Osteoblast (primary cell): ENCODE measurements around the gene KCNQ1. TPM values are rescaled to one million over a fixed set of nuclear protein-coding genes. Genes with fewer than 3 reads are reported as not detected.

ENCODE experiments used
- DNase-seq: peaks from one replicate; pipeline ENCODE4 v3.0.0; 2011; ENCODE audit warnings: low spot score, mixed read lengths; ENCODE audit not compliant: insufficient read length; ENCODE audit errors: missing footprints
- H2AFZ ChIP-seq: 2 replicates; pipeline ENCODE4 v1.6.0; 2011; ENCODE audit warnings: mild to moderate bottlenecking, low read length
- H3K27ac ChIP-seq: 2 replicates; pipeline ENCODE4 v1.5.1; 2011; ENCODE audit warnings: mild to moderate bottlenecking, low read depth, low read length, moderate library complexity
- H3K27me3 ChIP-seq: 2 replicates; pipeline ENCODE4 v1.6.0; 2012; ENCODE audit warnings: mild to moderate bottlenecking, control low read depth, inconsistent platforms, low read length, moderate library complexity; ENCODE audit not compliant: insufficient read depth
- H3K36me3 ChIP-seq: 2 replicates; pipeline ENCODE4 v1.5.1; 2011; ENCODE audit warnings: mild to moderate bottlenecking, low read length, control low read depth, moderate library complexity; ENCODE audit not compliant: insufficient read depth
- H3K4me1 ChIP-seq: 2 replicates; pipeline ENCODE4 v1.5.1; 2011; ENCODE audit warnings: mild to moderate bottlenecking, low read length, control low read depth, moderate library complexity; ENCODE audit not compliant: insufficient read depth
- H3K4me2 ChIP-seq: 2 replicates; pipeline ENCODE4 v1.6.0; 2011; ENCODE audit warnings: mild to moderate bottlenecking, low read length; ENCODE audit not compliant: insufficient read depth
- H3K4me3 ChIP-seq: fragments of 200-600 bp; sonication (generic); 3 replicates; pipeline ENCODE4 v1.5.1; 2012; ENCODE audit warnings: mild to moderate bottlenecking, low read length, inconsistent platforms; ENCODE audit not compliant: insufficient read depth
- H3K79me2 ChIP-seq: 2 replicates; pipeline ENCODE4 v1.6.0; 2012; ENCODE audit warnings: mild to moderate bottlenecking, low read length, control low read depth, inconsistent platforms; ENCODE audit not compliant: insufficient read depth
- H3K9me3 ChIP-seq: 2 replicates; pipeline ENCODE4 v1.5.1; 2011; ENCODE audit warnings: low read depth, low read length, control low read depth
- H4K20me1 ChIP-seq: 2 replicates; pipeline ENCODE4 v1.6.0; 2012; ENCODE audit warnings: mild to moderate bottlenecking, low read length, control low read depth; ENCODE audit not compliant: insufficient read depth
- total RNA-seq: library from RNA; depleted of rRNA; stranded (reverse); fragments of >200 nt; gene quantifications from 2 replicates; pipeline ENCODE4 v1.2.3, GENCODE V29; 2012
- TF ChIP-seq, protein P1 (sequence below): IDR thresholded peaks from 2 replicates; pipeline ENCODE4 v1.5.1; 2011; ENCODE audit warnings: mild to moderate bottlenecking, low read depth, low read length, moderate library complexity; ENCODE audit errors: extremely low read depth

Gene KCNQ1
- total RNA-seq, 1 donor, result not detected

DNA sequence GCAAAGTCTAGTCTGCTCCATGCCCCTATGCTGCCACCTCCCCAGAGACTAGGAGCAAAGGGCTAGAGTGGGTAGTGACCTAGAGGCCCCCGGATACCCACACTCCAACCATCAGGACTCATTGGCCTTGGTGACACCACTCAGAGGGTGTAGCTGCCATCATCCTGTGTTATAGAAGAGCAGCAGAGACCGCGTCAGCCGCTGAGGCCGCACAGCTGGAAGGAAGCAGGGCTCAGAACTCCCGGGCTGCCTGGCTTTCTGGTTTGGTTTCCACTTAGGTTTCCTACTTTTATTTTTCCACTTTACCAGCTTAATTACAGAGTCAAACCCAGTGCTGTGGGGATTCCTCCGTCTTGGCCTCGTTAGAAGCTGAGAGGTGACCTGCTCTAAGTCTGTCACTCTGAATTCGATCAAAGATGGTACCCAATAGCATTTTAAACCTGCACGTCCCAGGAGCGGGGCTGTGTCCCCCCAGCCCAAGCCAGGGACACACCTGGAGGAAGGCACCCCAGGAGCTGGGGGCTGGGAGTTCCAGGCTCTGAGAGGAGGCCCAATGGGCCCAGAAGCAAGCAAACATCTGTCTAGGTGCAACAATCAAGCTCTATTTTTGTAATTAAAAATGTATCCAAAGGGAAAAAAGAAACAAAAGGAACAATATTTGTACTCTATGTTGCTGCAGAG, 442.8 kb downstream of the KCNQ1 start:
- H3K36me3 ChIP-seq, result no peaks in the 10 kb centered on the region
- H3K4me3 ChIP-seq, result no peak overlapping the region
- H3K27me3 ChIP-seq, result peaks cover 34% of the 10 kb centered on the region
- no peaks in the 10 kb centered on the region for H4K20me1 ChIP-seq
- H3K27ac ChIP-seq, result no peak overlapping the region
- peaks cover 11% of the 10 kb centered on the region for H3K4me1 ChIP-seq
- H3K9me3 ChIP-seq, result no peaks in the 10 kb centered on the region
- TF ChIP-seq, protein P1, sequence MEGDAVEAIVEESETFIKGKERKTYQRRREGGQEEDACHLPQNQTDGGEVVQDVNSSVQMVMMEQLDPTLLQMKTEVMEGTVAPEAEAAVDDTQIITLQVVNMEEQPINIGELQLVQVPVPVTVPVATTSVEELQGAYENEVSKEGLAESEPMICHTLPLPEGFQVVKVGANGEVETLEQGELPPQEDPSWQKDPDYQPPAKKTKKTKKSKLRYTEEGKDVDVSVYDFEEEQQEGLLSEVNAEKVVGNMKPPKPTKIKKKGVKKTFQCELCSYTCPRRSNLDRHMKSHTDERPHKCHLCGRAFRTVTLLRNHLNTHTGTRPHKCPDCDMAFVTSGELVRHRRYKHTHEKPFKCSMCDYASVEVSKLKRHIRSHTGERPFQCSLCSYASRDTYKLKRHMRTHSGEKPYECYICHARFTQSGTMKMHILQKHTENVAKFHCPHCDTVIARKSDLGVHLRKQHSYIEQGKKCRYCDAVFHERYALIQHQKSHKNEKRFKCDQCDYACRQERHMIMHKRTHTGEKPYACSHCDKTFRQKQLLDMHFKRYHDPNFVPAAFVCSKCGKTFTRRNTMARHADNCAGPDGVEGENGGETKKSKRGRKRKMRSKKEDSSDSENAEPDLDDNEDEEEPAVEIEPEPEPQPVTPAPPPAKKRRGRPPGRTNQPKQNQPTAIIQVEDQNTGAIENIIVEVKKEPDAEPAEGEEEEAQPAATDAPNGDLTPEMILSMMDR, result no peak
- H3K79me2 ChIP-seq, result no peaks in the 10 kb centered on the region
- no peak overlapping the region for H2AFZ ChIP-seq
- no peak for DNase-seq
- H3K4me2 ChIP-seq, result no peak overlapping the region

DNA sequence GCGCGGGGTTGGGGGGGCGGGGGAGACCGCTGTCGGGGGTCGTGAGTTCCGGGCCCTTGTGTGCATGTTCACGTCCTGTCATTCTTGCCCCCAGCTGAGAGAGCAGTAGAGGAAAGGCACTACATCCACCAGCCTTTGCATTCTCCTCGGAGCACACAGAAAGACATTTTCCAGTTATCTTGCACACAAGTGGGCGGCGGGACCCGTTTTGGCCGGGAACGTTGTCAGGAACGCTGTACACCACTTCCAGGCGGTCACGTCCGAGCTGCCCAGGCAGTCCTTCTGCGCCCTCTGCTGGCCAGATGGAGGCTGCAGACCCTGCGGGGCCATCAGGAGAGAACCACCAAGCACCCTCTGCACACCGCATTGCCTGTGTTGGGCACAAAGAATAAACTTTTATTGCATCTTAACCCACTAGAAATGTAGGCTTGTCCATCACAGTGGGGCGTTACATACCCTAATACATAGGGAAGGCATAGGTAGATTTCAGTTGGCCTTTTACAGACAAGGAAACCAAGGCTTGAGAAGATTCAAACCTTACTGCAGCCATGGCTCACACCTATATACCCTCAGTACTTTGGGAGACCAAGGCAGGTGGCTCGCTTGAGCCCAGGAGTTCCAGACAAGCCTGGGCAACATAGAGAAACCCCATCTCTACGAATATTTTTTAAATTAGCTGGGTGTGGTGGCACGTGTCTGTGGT, 443.6 kb downstream of the KCNQ1 start:
- H2AFZ ChIP-seq, result no peak overlapping the region
- H3K27me3 ChIP-seq, result peaks cover 26% of the 10 kb centered on the region
- no peaks in the 10 kb centered on the region for H3K79me2 ChIP-seq
- peaks cover 11% of the 10 kb centered on the region for H3K4me1 ChIP-seq
- TF ChIP-seq, protein P1, result peak; percentile 97
- no peak overlapping the region for H3K27ac ChIP-seq
- H4K20me1 ChIP-seq, result no peaks in the 10 kb centered on the region
- H3K36me3 ChIP-seq, result no peaks in the 10 kb centered on the region
- DNase-seq, result peak; percentile 100
- H3K9me3 ChIP-seq, result no peaks in the 10 kb centered on the region
- no peak overlapping the region for H3K4me2 ChIP-seq
- no peak overlapping the region for H3K4me3 ChIP-seq

DNA sequence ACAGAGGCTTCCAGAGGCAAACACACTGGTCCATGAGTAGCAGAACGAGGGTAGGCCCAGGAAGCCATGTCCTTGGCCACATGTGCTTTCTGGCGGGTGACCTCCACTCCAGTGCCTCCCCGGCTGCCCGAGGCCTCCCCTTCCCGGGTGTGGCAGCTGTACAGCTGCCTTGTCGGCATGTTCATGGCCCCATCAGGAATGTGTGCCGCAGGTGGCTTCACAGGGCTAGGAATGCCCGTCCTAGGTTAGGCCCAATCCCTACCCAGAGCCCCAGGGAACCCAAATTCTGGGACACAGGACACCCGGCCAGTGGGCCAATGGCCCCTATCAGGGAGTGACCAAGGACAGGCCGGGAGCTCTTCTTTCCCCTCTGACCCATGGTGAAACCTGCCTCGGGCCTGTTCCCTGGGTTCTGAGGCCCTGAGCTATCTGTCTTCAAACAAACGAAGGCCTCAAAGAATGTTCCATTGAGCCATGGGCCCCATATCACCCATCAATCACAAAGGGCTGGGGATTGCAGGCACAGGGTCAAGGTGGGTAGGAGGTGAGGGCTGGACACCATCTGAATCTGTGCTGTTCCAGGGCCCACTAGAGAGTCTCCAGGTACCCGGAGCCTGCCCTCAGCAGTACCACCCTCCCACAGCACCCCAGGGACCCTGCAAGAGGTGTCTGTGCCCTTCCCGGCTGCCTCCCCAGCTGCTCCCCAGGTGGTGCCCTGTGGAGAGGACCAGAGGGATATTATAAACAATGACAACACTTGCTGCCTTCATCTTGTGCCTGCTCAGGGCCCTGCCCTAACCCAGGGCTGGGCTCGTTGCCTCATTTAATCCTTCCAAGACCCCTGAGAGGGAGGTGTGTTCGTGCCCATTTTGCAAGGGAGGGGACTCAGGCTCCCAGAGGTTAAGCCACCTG, 444.8 kb downstream of the KCNQ1 start:
- Histone ChIP-seq H3K4me2 (no peak overlapping the region), H2AFZ (no peak overlapping the region), H3K4me3 (no peak overlapping the region), H4K20me1 (no peaks in the 10 kb centered on the region), H3K79me2 (no peaks in the 10 kb centered on the region), H3K9me3 (no peaks in the 10 kb centered on the region), H3K27ac (no peak overlapping the region), H3K4me1 (peaks cover 11% of the 10 kb centered on the region), H3K27me3 (peaks cover 17% of the 10 kb centered on the region), H3K36me3 (no peaks in the 10 kb centered on the region)
- TF ChIP-seq, protein P1, result no peak
- DNase-seq, result no peak
